ENCODE data around the gene LUC7L3. TPM values are rescaled to one million over a fixed set of nuclear protein-coding genes. Genes with fewer than 3 reads are reported as not detected.

Gene LUC7L3
- polyA plus RNA-seq, 3 donors, result 14.6 to 49.8 (median 17.1) TPM

DNA sequence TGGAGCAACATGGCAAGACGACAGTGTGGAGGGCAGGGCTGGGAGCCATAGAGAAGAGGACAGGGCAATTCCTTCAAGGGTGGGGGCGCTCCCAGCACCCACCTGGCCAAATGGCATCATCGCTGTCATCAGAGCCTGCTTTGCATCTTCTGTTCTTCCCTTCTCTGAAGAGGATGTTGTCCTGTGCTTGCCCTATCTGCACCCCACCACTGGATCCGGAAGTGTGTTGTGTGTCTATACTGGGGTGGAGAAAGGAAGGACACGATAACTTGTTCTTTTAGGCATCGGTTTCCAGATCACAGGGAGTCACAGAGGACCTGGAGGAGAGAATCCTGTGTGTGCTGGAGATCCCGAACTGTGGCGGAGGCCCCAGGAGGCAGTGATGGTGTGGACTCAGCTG, 73.6 kb downstream of the LUC7L3 start:
- no peak overlapping the region for H3K9ac ChIP-seq (ENCODE audit: insufficient read depth, low read length, poor library complexity, severe bottlenecking)

DNA sequence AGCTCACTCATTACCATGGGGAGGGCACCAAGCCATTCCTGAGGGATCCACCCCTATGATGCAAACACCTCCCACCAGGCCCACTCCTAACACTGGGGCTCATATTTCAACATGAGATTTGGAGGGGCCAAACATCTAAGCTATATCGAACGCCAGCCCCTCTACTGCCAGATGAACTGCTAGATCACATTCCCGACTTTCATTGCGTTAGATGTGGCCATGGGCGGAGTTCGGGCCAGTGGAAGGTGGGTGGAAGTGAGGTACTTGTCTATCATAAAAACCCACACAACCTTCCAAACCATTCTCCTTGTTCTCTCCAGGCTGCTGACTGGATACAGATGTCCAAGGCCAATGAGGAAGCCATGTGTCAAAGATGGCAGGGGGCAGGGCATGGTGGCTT, 75.0 kb downstream of the LUC7L3 start:
- Histone ChIP-seq H3K27me3 (ENCODE audit: control insufficient read depth in 2 of 2, insufficient read depth in 2 of 2, low read length in 2 of 2) (no peaks in the 10 kb centered on the region), H3K4me1 (ENCODE audit: control insufficient read depth in 1 of 2, insufficient read depth in 2 of 2, low read length in 2 of 2) (peaks cover 39 to 46% of the 10 kb centered on the region in 2 donors), H3K27ac (ENCODE audit: low read depth in 1 of 2, low read length in 2 of 2) (no peak overlapping the region), H3K4me2 (replicated peaks; ENCODE audit: extremely low read depth, low read length, poor library complexity, severe bottlenecking) (no peak overlapping the region), H3K9ac (ENCODE audit: insufficient read depth, low read length, poor library complexity, severe bottlenecking) (no peak overlapping the region), H4K20me1 (ENCODE audit: insufficient read depth, low read length) (no peaks in the 10 kb centered on the region), H3K79me2 (ENCODE audit: insufficient read depth, low read length) (no peaks in the 10 kb centered on the region), H3K36me3 (replicated peaks in 1 of 2; ENCODE audit: control insufficient read depth in 1 of 2, insufficient read depth in 2 of 2, low read length in 2 of 2) (no peaks in the 10 kb centered on the region), H3K4me3 (replicated peaks in 1 of 3; ENCODE audit: low read depth in 2 of 3, low read length in 3 of 3) (no peak overlapping the region), H3K9me3 (replicated peaks in 1 of 2; ENCODE audit: control insufficient read depth in 1 of 2, insufficient read depth in 1 of 2, low read length in 2 of 2) (no peaks in the 10 kb centered on the region), H2AFZ (ENCODE audit: insufficient read depth, low read depth, low read length, poor library complexity, severe bottlenecking) (no peak overlapping the region)
- WGBS (ENCODE audit: insufficient coverage), result no CpG with 5 or more reads among the region's 6 CpGs
- Mint-ChIP-seq H3K4me3 (no peak overlapping the region), H3K27me3 (ENCODE audit: low read depth in 3 of 3) (peaks cover 0 to 7% (median 6%) of the 10 kb centered on the region in 3 donors), H3K9me3 (no peaks in the 10 kb centered on the region), H3K4me1 (peaks cover 41% of the 10 kb centered on the region), H3K36me3 (no peaks in the 10 kb centered on the region), H3K27ac (peak overlapping the region in 2 of 7 donors; percentile 12 to 72)
- TF ChIP-seq, protein P1, sequence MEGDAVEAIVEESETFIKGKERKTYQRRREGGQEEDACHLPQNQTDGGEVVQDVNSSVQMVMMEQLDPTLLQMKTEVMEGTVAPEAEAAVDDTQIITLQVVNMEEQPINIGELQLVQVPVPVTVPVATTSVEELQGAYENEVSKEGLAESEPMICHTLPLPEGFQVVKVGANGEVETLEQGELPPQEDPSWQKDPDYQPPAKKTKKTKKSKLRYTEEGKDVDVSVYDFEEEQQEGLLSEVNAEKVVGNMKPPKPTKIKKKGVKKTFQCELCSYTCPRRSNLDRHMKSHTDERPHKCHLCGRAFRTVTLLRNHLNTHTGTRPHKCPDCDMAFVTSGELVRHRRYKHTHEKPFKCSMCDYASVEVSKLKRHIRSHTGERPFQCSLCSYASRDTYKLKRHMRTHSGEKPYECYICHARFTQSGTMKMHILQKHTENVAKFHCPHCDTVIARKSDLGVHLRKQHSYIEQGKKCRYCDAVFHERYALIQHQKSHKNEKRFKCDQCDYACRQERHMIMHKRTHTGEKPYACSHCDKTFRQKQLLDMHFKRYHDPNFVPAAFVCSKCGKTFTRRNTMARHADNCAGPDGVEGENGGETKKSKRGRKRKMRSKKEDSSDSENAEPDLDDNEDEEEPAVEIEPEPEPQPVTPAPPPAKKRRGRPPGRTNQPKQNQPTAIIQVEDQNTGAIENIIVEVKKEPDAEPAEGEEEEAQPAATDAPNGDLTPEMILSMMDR (IDR thresholded peaks at IDR 0.05), result no peak
- no peak for DNase-seq
- intact Hi-C loops (cut with micrococcal nuclease), result no loop called here

More for the DNA sequence above, 73.6 kb downstream of the LUC7L3 start:
- H3K36me3 ChIP-seq (replicated peaks in 1 of 2; ENCODE audit: control insufficient read depth in 1 of 2, insufficient read depth in 2 of 2, low read length in 2 of 2), result no peaks in the 10 kb centered on the region
- H3K27me3 Mint-ChIP-seq (ENCODE audit: low read depth in 3 of 3), result peaks cover 0 to 13% (median 7%) of the 10 kb centered on the region in 3 donors
- WGBS (ENCODE audit: insufficient coverage), result 77% methylated on average over 5 of the region's 8 CpGs
- intact Hi-C loops (cut with micrococcal nuclease), result no loop called here
- H3K79me2 ChIP-seq (ENCODE audit: insufficient read depth, low read length), result no peaks in the 10 kb centered on the region
- peak overlapping the region; percentile 59 for H3K4me2 ChIP-seq (replicated peaks; ENCODE audit: extremely low read depth, low read length, poor library complexity, severe bottlenecking)
- H2AFZ ChIP-seq (ENCODE audit: insufficient read depth, low read depth, low read length, poor library complexity, severe bottlenecking), result peak overlapping the region; percentile 74
- no peaks in the 10 kb centered on the region for H3K27me3 ChIP-seq (ENCODE audit: control insufficient read depth in 2 of 2, insufficient read depth in 2 of 2, low read length in 2 of 2)
- peaks cover 39 to 46% of the 10 kb centered on the region in 2 donors for H3K4me1 ChIP-seq (ENCODE audit: control insufficient read depth in 1 of 2, insufficient read depth in 2 of 2, low read length in 2 of 2)
- H3K27ac ChIP-seq (ENCODE audit: low read depth in 1 of 2, low read length in 2 of 2), result peak overlapping the region; percentile 66 to 81
- H3K27ac Mint-ChIP-seq, result peak overlapping the region; percentile 86 to 94 (median 92)
- no peaks in the 10 kb centered on the region for H3K36me3 Mint-ChIP-seq
- H3K4me3 Mint-ChIP-seq, result peak overlapping the region; percentile 63 to 87
- H3K9me3 ChIP-seq (replicated peaks in 1 of 2; ENCODE audit: control insufficient read depth in 1 of 2, insufficient read depth in 1 of 2, low read length in 2 of 2), result no peaks in the 10 kb centered on the region
- H4K20me1 ChIP-seq (ENCODE audit: insufficient read depth, low read length), result no peaks in the 10 kb centered on the region
- DNase-seq, result peak in 2 of 3 donors; percentile 16 to 30
- peaks cover 41% of the 10 kb centered on the region for H3K4me1 Mint-ChIP-seq
- no peaks in the 10 kb centered on the region for H3K9me3 Mint-ChIP-seq
- TF ChIP-seq, protein P1 (IDR thresholded peaks at IDR 0.05), result no peak
- H3K4me3 ChIP-seq (replicated peaks in 1 of 3; ENCODE audit: low read depth in 2 of 3, low read length in 3 of 3), result peak overlapping the region in 2 of 3 experiments; percentile 12 to 56

All from CD14-positive monocyte (primary cell).